WTC11 (cell line): Measurements from ENCODE around the gene GNAS.

Experiments used
- CREM ChIP-seq: sonication (generic); formaldehyde crosslinking; IDR thresholded peaks from 2 replicates; pipeline ENCODE4 v1.8.1; 2022; ENCODE audit warnings: mild to moderate bottlenecking, missing genetic modification reagents, moderate library complexity
- ZNF121 ChIP-seq: sonication (generic); formaldehyde crosslinking; IDR thresholded peaks from 2 replicates; pipeline ENCODE4 v1.8.0; 2023; ENCODE audit warnings: missing genetic modification reagents
- ZNF423 ChIP-seq: fragments of 250-450 bp; sonication (Bioruptor Pico); IDR thresholded peaks from 2 replicates; pipeline ENCODE4 v2.1.2; 2022; ENCODE audit warnings: mild to moderate bottlenecking, moderate library complexity
- ZNF512 ChIP-seq: sonication (generic); formaldehyde crosslinking; IDR thresholded peaks from 2 replicates; pipeline ENCODE4 v1.8.1; 2022; ENCODE audit warnings: missing genetic modification reagents, borderline replicate concordance
- TF ChIP-seq, protein P1 (sequence below): fragments of 200-600 bp; IDR thresholded peaks from 2 replicates; pipeline ENCODE4 v1.8.0; 2022; ENCODE audit warnings: antibody characterized with exemption

DNA sequence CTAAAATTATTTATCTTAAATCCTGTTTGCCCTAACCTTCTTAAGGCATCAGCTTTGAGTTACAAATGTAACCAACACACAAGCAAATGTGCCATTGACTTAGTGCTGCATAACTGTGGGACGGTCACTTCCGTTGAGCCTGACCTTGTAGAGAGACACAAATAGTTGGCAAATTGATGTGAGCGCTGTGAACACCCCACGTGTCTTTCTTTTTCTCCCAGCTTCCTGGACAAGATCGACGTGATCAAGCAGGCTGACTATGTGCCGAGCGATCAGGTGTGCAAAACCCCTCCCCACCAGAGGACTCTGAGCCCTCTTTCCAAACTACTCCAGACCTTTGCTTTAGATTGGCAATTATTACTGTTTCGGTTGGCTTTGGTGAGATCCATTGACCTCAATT, 56.4 kb downstream of the GNAS start:
- TF ChIP-seq, protein P1, sequence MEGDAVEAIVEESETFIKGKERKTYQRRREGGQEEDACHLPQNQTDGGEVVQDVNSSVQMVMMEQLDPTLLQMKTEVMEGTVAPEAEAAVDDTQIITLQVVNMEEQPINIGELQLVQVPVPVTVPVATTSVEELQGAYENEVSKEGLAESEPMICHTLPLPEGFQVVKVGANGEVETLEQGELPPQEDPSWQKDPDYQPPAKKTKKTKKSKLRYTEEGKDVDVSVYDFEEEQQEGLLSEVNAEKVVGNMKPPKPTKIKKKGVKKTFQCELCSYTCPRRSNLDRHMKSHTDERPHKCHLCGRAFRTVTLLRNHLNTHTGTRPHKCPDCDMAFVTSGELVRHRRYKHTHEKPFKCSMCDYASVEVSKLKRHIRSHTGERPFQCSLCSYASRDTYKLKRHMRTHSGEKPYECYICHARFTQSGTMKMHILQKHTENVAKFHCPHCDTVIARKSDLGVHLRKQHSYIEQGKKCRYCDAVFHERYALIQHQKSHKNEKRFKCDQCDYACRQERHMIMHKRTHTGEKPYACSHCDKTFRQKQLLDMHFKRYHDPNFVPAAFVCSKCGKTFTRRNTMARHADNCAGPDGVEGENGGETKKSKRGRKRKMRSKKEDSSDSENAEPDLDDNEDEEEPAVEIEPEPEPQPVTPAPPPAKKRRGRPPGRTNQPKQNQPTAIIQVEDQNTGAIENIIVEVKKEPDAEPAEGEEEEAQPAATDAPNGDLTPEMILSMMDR, result no peak
- TF ChIP-seq ZNF423 (CRISPR knock-in tag) (no peak), CREM (no peak), ZNF121 (CRISPR knock-in tag) (no peak), ZNF512 (CRISPR knock-in tag) (no peak)
